ENCODE data around the gene CHMP3. TPM values are rescaled to one million over a fixed set of nuclear protein-coding genes. Genes with fewer than 3 reads are reported as not detected.

The CHMP3 gene
- total and polyA plus RNA-seq, 4 donors, result 49.4 to 127 (median 99.5) TPM

DNA sequence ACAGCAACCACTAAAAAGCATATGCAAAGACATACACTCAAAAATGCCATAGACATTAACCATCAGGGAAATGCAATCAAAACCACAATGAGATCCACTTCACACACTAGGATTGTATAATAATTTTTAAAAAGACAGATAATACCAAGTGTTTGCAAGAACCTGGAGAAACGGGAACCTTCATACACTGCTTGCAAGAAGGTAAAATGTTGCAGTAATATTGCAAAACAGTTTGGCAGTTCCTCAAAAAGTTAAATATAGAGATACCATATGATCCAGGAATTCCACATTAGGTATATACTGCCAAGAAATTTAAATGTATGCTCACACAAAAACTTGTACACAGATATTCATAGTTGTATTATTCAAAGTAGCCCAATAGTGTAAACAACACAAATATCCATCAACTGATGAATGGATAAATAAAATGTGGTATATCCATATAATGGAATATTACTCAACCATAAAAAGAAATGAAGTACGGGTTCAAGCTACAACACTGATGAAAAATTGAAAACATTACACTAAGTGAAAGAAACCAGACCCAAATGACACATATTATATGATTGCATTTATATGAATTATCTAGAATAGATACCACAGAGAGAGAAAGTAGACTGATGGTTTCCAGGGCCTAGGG is 14.7 kb upstream of the CHMP3 start:
- TF ChIP-seq, protein P1, sequence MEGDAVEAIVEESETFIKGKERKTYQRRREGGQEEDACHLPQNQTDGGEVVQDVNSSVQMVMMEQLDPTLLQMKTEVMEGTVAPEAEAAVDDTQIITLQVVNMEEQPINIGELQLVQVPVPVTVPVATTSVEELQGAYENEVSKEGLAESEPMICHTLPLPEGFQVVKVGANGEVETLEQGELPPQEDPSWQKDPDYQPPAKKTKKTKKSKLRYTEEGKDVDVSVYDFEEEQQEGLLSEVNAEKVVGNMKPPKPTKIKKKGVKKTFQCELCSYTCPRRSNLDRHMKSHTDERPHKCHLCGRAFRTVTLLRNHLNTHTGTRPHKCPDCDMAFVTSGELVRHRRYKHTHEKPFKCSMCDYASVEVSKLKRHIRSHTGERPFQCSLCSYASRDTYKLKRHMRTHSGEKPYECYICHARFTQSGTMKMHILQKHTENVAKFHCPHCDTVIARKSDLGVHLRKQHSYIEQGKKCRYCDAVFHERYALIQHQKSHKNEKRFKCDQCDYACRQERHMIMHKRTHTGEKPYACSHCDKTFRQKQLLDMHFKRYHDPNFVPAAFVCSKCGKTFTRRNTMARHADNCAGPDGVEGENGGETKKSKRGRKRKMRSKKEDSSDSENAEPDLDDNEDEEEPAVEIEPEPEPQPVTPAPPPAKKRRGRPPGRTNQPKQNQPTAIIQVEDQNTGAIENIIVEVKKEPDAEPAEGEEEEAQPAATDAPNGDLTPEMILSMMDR (IDR thresholded peaks at IDR 0.05; ENCODE audit: control extremely low read depth, extremely low read depth), result no peak
- H3K36me3 ChIP-seq (ENCODE audit: control insufficient read depth in 4 of 4, insufficient read depth in 4 of 4, low read length in 4 of 4), result no peaks in the 10 kb centered on the region
- DNase-seq (no peak), ATAC-seq (ENCODE audit: insufficient read depth, low FRiP score) (no peak)
- no peaks in the 10 kb centered on the region for H3K4me1 ChIP-seq (ENCODE audit: control insufficient read depth in 5 of 5, insufficient read depth in 5 of 5, low read length in 5 of 5)
- H3K27me3 ChIP-seq (ENCODE audit: control insufficient read depth in 3 of 3, insufficient read depth in 3 of 3, low read length in 2 of 3), result no peaks in the 10 kb centered on the region
- 61 to 79% methylated on average over 2 of the region's 2 CpGs for WGBS, 2 donors
- no peak overlapping the region for H3K27ac ChIP-seq (ENCODE audit: low read depth in 1 of 2, low read length in 1 of 2)
- no peak overlapping the region for H3K9ac ChIP-seq (ENCODE audit: insufficient read depth in 1 of 2, low read length in 2 of 2)
- H3K9me3 ChIP-seq (ENCODE audit: control insufficient read depth in 4 of 4, insufficient read depth in 3 of 4, low read length in 3 of 4), result peaks cover 0 to 4% (median 0%) of the 10 kb centered on the region in 4 donors
- no peak overlapping the region for H3K4me3 ChIP-seq

DNA sequence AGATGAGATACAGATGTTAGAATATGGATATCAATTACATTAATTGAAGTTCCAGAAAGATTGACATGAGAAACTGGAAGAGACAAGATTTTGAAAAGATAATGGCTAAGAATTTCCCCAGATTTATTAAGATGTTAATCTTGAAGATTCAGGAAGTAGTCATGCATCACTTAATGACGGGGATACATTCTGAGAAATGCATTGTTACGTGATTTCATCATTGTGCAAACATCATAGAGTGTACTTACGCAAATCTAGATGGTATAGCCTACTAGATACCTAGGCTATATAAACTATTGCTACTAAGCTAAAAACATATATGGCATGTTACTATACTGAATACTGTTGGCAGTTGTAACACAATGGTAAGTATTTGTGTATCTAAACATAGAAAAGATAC is 6.8 kb upstream of the CHMP3 start:
- WGBS, 2 donors, result 49 to 68% methylated on average over 3 of the region's 3 CpGs
- Histone ChIP-seq H3K27ac (ENCODE audit: low read depth in 1 of 2, low read length in 1 of 2) (no peak overlapping the region), H3K9ac (ENCODE audit: insufficient read depth in 1 of 2, low read length in 2 of 2) (no peak overlapping the region), H3K4me1 (ENCODE audit: control insufficient read depth in 5 of 5, insufficient read depth in 5 of 5, low read length in 5 of 5) (no peaks in the 10 kb centered on the region), H3K4me3 (no peak overlapping the region), H3K27me3 (ENCODE audit: control insufficient read depth in 3 of 3, insufficient read depth in 3 of 3, low read length in 2 of 3) (no peaks in the 10 kb centered on the region), H3K9me3 (ENCODE audit: control insufficient read depth in 4 of 4, insufficient read depth in 3 of 4, low read length in 3 of 4) (no peaks in the 10 kb centered on the region), H3K36me3 (ENCODE audit: control insufficient read depth in 4 of 4, insufficient read depth in 4 of 4, low read length in 4 of 4) (no peaks in the 10 kb centered on the region)
- TF ChIP-seq, protein P1 (IDR thresholded peaks at IDR 0.05; ENCODE audit: control extremely low read depth, extremely low read depth), result no peak
- DNase-seq (no peak), ATAC-seq (ENCODE audit: insufficient read depth, low FRiP score) (no peak)

DNA sequence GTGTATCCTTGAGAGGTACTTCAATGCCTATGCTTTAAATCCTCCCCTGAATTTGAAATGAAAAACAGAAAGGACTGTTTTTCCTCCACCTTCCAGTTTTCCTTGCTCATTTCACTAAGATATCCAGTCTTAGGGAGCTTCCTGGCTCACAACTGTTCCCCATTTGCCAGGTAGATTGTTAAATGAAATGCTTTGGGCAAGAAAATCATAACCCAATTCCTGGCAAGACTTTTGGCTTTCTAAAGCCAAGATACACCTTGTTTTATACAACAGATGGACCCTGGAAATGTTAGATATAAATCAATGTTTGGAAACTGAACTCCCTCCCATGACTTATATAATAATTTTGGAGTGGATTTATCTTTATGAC is 3.6 kb upstream of the CHMP3 start:
- TF ChIP-seq, protein P1 (IDR thresholded peaks at IDR 0.05; ENCODE audit: control extremely low read depth, extremely low read depth), result no peak
- Histone ChIP-seq H3K9me3 (ENCODE audit: control insufficient read depth in 4 of 4, insufficient read depth in 3 of 4, low read length in 3 of 4) (no peaks in the 10 kb centered on the region), H3K4me1 (ENCODE audit: control insufficient read depth in 5 of 5, insufficient read depth in 5 of 5, low read length in 5 of 5) (peaks cover 0 to 11% (median 5%) of the 10 kb centered on the region in 5 donors), H3K27ac (ENCODE audit: low read depth in 1 of 2, low read length in 1 of 2) (no peak overlapping the region), H3K9ac (ENCODE audit: insufficient read depth in 1 of 2, low read length in 2 of 2) (no peak overlapping the region), H3K27me3 (ENCODE audit: control insufficient read depth in 3 of 3, insufficient read depth in 3 of 3, low read length in 2 of 3) (no peaks in the 10 kb centered on the region), H3K4me3 (no peak overlapping the region), H3K36me3 (ENCODE audit: control insufficient read depth in 4 of 4, insufficient read depth in 4 of 4, low read length in 4 of 4) (peaks cover 0 to 3% (median 0%) of the 10 kb centered on the region in 4 donors)
- DNase-seq (no peak), ATAC-seq (ENCODE audit: insufficient read depth, low FRiP score) (no peak)
